ENCODE measurements around the gene CPB2.

- TF ChIP-seq CTCF (IDR thresholded peaks at IDR 0.05 in 4 of 5, conservative IDR thresholded peaks at IDR 0.05 in 1 of 5) (no peak), POLR2A (IDR thresholded peaks at IDR 0.05) (no peak)
These were observed 88.6 kb downstream of the CPB2 start for GRCh38 chr13:46016216-46016615.
